Cerebellar nuclear complex (tissue), 1 donor: ENCODE measurements around the gene PARD3B.

Experiments used
- DNase-seq, 2 experiments: peaks; one replicate each; lab custom pipeline; 2025; lab: John Stamatoyannopoulos, UW

The PARD3B gene

DNA sequence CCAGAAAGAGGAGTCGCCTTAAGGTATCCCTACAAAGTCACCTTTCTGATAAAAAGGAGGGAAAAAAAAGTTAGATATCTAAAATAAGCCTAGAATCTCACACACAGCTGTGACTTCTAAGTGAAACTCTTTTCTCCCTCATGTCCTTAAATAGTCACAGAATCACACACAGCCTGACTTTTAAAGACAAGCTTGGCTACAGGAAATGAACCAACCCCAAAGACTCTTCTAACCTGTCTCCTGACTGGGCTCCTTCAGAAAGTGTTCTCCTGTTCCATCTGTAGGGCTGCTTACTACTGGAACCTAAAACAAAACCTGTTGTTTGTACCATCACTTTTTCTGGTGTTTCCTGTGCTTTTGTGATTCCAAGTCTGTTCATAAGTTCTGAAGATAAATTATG lies 1074.3 kb downstream of the PARD3B start:
- no peak for DNase-seq

DNA sequence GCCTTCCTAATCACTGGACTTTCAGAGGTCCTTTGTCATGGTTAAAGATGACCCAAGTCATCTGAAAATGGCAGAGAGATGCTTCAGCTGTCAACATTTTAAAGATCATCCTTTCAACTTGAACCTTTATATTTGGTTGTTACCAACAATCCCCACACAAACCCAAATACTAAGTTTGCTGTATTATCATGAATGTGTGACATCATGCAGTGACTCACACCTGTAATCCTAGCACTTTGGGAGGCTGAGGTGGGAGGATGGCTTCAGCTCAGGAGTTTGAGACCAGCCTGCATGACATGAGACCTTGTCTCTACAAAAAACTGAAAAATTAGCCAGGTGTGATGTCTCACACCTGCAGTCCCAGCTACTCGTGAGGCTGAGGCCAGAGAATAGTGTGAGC lies 1081.8 kb downstream of the PARD3B start:
- no peak for DNase-seq

DNA sequence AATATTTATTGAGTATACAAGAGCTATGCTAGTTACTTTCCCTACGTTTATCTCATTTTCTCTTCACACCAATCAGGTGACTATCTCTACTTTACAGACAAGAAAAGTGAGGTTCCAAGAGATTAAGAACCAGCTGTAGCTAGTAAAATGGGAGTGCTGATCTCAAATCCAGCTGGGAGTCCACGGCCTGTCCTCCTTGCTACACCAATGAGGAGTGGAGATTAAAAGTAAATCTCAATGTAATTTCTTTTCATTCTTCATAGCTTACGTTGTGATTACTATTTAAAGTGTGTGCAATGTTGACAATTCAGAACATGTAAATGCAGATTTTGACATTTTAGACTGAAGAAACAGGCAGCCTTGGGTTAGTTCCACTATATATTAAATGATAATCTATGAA lies 1083.1 kb downstream of the PARD3B start:
- no peak for DNase-seq

DNA sequence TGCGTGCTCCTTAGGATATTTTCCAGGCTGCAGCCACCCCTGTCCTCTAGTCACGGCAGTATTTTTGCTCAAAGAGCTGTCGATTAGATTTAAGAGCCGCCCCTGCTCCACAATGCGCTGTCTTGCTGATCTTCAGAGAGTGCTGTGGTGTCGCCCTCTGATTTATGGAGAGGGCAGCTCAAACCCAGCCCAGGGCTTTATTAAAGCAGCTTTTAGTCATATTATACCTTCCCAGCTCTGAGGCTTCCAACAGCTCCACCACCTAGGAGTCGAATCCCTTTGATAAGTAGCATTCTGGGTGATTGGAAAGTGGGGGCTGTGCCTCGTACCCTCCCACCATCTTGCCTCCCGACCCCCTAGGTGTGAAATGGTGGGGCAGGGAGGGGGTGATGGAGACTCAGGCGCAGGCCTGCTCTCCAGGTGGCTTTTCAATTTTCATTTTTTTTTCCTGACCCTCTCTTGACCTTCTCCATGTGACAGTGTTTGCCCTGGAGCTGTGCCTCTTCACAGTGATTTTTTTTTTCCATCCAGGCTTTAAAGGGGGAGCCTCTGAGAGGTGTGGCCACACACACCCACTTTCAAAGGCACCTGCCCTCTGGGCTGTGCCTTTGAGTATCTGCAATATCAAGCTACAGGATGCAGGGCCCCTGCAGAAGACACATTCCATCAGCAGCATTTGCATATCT lies 1084.0 kb downstream of the PARD3B start:
- DNase-seq = no peak

DNA sequence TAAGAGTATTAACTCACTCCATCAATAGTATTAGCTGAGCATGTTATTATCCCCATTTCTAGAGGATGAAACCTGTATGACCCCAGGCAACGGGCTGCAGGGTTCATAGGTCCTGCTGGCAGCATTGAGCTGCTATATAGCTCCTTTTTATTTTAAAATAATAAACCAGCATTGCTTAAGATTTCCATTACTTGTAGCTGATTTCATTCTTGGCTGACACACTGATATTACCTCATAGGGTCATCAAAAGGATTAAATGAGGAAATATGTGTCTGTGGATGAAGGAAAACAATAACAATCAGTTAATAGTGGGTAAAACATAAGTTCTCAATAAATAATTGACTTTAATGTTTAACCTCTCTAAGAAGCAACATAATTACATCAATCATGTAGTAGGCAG lies 1088.7 kb downstream of the PARD3B start:
- DNase-seq = no peak

DNA sequence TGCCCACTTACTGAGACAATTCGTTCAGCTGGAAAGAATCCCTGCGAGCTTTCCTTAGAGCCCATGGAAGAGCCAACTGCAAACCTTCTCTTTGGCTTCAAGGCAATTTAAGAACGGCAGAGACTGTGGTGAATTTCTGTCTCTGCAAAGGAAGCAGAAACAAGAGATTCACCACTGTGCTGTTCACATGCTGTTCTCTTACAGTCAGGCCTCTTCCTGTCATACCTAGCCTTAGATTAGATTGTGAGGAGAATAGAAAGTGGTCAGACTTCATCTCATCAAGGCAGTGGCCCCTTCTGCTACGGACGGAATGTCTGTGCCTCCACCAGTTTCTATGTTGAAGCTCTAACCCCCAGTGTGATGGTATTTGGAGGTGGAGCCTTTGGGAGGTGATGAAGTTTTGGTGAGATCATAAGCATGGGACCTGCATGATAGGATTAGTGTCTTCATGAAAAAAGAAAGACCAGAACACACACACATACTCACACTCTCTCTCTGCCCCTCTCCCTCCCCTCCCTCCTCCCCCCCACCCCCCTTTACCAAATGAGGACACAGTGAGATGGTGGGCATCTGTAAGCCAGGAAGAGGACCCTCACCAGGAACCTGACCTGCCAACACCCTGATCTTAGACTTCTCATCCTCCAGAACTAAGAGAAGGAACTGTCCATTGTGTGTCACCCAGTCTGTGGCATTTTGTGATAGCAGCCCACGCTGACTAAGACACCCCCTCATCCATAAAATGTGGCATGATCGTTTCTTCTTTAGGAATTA lies 1091.5 kb downstream of the PARD3B start:
- no peak for DNase-seq

DNA sequence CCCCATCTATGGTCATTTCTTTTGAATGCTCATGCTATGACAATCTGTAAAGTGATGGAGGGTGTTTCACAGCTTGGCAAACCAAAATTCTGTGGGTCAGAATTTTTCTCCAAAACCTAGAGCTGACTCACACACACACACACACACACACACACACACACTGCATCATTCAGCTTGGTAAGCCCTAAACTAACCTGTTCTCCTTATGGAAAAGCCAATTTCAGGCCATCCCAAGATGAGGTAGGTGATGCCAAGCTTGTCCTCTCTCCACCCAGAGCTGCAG lies 1092.0 kb downstream of the PARD3B start:
- no peak for DNase-seq

DNA sequence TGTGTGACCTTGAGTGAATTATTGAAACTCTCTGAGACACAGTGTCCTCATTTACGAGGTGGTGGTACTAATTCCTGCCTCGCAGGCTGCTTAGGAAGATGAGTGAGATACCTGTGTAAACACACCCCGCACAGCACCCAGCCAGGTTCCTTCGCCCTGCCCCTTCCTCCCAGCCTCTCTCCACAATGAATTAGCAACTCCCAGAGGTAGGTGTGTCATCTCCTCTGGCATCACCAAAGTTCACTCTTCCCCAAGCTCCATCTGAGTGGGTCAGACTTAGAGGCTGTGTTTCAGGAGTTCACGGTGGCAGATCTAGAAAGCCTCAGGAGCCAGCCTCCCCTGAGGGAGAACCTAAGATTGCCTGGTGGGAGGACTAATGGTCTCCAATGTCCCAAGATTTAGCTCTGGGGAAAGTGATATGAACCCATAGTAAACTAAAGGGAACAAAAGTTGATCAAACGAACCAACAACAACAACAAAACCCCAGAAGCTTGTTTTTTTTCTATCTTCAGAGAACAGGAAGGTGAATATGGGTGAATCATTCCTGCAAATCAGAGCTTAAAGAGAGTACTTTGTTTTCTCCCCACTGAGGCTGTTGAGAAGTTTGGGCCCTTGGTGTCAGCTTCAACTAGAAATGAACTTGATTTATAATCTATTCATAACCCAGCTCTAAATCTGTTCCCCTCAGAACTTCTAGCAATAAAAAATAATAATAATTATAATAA lies 1092.7 kb downstream of the PARD3B start:
- DNase-seq = no peak

DNA sequence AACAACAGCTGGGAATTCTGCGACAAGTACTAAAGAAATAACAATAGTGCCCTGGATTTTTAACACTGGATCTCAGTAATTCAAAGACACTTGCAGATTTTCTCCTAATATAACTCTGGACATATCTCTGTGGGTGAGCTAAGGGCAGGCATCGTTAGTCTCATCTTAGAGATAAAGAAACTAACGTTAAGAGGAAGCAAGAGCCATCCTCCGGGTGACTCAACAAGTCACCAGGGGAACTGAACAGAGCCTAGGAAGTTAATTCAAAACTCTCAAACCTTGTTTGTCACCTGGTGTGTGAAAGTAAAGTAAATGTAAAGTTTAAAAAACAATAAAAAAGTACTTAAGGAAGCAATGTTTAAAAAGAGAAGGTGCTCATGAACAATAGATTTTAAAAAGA lies 1095.4 kb downstream of the PARD3B start:
- DNase-seq = no peak

DNA sequence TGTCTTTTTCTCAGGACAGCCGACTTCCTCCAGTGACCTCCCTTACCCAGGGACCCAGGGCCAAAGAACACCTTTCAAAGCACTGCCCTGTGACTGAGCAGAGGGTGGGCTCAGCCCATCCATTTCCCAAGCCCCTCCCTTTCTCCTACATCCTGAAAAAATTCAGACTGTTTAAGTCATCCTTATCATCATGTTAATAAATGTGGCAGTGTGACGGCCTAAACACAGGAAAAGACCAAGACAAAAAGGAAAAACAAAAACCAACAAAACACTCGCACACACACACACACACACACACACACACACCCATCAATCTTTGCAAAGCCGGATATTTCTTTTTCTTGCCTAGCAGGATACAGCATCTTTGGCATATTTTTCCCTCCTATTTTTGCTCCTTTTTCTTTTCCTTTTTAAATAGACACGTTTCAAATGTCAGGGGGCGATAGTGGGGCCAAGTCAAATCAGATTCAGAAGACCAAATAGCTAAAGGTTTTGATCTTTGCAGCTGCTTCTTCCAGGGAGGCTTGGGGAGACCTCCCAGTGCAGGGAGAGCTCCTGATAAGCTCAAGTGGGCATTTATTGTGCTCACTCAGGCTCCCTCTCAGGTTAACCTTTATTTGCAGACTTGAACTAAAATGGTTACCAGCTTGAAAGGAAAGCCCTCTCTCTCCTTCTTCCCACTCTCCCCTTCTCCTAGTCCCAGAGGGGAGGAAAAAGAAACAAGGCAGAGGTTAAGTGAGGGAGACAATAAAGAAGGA lies 1097.5 kb downstream of the PARD3B start:
- no peak for DNase-seq

DNA sequence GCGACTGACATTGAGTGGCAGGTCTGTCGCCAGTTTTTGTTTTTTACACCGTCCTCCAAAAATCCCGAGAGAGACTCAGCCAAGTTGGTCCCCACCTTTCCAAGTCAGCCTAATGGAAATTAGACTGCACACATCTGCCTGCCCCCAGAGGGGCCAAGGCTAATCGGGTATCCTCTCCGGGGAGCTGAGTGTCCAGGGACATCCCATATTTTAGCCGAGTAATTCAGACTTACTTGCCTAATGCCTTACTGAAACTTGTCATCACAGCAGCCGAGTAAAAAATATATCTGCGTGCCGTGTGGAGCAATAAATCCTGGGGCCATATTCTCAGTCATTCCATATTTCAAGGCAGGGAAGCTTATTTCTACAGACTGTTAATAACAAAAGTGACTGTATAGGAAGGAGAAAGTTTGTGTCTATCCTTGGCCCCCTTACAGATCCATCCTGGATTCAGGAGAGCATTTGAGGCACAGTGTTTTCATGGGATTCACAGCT lies 1098.2 kb downstream of the PARD3B start:
- no peak for DNase-seq

DNA sequence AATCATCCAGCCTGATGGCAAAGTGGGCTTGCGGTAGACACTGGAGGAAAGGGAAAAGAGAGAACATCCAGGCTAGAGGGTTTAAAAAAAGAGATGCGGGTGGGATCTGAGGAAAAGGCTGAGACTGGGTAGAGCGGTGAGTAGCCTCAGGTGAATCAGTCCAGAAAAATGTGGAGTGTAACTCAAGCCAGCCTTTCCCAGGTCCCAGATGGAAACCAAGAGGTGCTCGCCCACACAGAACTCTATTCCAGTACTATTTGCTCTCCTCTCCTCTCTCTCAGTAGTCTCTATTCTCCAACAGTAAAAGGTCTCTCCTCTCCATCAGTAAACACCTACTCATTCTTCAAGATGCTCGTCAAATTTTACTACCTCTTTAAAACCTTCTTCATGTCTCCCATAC lies 1098.7 kb downstream of the PARD3B start:
- DNase-seq = no peak

DNA sequence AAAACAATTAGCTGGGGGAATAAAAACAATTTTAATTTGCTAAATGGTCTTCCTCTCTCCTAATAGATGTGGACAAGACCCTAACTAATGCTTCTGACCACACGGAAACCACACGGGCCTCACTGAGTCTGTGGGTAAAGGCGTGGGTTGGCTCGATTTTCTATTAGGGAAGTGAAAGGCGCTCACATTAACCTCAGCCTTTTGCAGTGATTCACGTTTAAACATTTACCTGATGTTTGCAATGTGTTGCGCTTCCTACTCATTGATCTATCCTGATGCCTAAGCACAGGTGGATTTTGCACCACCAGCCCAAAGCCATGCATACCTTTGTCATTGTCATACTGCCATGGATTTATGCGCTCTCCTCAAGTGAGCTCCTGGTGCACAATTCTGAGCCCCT lies 1101.4 kb downstream of the PARD3B start:
- DNase-seq = no peak

DNA sequence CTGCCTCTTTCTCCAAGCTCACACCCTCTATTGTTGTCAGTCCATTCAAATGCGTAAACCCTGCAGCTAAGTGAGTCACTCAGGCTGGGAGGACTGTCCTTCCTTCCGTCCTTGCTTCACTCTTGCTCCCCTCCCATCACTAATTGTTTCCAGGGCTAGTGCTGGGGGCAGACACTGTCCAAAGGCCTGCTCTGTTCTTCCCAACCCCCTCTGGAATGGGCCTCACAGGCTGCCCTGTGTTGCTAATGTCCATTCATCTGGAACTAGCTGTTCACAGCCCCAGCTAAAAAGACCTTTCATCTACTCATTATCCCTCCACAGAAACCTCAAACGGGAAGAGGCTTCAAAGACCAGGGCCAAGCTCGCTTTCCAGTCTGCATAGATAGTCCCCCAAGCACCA lies 1105.2 kb downstream of the PARD3B start:
- DNase-seq = no peak

DNA sequence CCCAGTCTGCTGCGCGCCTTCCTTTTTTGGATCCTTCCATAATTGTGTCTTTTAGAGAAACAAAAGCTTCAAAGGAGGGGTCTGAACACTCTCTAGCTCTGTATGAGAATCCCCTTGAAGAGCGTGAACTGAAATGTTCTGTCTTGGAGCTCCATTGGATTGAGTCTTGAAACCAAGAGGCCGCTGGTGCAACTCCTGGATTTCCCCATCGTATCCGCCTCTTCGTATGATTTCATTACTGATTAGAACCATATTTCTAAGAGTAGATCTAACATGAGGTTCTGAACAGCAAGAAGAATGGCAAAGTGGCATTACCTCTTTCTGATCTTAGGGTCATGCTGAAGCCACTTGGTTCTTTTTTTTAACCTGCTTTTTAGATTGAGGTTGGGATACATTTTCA lies 1105.7 kb downstream of the PARD3B start:
- DNase-seq = no peak

DNA sequence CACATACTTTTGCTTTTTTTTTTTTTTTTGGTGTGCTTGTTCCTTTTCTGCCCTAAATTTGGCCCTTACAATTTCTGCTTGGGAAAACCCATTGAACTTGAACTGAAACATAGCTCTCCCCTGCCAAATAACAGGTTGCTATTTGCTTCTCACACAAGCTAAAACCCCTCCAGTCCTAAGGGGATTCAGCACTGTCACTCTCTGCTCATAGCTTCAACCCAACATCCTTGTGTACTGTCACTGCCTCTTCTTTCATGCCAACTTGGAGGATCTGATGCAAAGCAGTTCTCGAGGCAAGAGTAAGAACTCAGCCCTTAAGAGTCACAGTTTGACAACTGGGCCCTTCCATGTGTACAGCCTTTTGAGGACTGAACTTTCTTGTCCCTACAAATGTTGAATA lies 1106.4 kb downstream of the PARD3B start:
- DNase-seq = no peak

DNA sequence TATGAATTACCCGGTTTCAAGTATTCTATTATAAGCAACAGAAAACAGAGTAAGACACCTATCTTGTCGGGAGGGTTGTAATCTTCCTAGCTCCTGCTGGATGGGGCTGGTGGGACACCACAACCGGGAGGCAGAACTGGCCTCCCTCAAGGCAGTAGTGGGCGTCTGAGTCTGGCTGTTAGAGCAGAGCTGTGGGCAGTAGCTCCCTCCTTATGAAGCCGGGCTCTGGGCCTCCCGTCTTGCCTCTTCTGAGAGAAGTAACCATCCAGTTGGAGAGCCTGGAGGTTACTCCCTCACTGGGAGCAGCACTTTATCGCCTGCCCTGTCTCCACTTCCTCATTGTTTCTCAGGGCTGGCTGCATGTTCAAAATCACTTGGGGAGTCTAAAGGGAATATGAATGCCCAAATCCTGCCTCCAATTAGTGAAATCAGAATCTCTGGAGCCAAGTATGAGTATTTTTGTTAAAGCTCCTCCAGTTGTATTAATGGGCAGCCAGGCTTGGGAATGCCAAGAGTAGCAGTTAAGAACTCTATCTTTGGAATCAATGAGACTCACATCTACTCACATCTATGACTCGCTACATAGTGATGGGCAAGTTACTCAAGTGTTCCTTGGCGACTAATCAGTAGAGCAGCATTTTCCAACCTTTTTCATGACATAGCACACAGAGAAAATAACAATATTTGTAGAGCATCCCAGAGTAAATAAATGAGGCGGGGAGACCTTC lies 1109.8 kb downstream of the PARD3B start:
- no peak for DNase-seq

DNA sequence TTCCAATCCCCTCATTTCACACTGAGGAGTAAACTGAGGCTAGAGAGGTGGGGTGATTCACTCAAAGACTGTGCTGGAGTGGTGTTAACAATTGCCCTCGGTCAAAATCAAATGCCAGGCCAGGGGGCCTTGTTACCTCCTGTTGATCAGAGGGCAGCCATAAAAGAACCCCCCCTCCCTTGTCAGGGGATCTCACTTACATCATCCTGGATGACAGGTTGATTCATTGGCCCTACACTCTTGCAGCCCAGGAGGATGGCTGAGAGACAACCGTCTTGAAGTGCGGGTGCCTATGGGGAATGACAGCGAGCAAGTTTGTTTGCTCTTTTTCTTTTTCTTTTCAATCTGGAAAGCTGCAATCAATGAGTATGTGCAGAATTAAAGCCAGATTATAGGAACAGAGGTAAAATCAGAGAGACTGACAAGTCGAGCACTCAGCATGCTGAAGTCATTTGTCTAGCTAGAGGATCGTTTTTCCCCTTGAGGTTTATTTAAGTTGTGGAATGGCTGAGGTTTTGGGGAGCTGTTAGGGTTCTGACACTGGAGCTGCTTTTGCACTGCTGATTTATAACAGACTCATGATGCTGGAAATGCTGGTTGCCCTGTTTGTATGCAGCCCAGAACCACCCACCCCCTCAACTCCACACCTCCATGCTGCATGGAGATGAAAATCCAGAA lies 1110.6 kb downstream of the PARD3B start:
- no peak for DNase-seq

DNA sequence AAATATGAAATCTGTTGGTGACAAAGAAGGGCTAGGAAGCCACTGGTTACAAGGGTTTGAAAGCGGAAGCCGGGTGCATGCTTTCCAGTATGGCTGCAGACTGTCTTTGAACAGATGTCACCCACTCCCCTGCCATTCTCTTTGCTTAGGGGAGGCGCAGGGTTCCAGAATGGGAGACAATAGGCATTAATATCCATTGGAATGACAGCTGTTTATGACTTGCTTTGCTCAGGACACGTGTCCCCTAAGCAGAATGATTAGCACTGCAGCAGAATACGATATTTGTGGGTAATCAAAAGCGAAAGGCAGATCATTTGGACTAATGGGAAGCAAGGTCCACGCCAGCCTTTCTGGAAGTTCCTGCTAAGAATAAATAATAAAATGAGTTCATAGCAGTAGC lies 1111.2 kb downstream of the PARD3B start:
- no peak for DNase-seq

DNA sequence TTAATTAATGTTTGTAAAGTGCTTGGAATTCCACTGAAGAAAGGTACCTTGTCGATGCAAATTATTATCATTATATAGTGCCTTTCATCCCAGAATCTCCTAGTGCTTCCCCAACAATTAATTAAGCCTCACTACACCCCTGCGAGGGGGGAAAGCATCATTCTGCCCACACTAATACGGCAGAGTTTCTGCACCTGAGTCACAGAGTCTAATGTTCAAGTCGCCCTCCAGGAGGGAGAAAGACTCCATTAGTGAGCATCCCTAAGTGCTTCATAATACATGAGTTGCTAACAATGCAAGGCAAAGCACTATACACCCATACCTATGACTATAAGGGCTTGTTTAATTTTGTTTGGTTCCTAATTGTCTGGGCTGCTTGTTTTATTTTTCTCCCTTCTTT lies 1111.7 kb downstream of the PARD3B start:
- no peak for DNase-seq

DNA sequence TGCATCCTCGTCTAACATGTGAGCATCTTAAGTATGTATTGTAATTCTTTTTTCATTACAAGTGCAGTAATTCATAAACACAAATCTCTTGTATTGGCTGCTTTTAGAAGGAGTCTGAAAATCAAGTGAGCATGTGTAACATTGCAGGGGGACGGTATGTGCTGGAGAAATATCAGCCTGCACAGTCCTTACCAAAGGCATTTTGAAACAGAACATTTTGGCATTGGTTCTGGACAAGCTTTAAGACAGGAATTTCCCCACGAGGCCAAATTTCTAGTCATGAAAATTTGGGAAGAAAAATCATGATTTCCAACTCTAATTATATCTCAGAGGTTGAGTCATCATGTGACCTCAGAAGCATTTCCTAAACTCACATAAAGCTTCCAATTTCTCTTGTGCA lies 1112.3 kb downstream of the PARD3B start:
- DNase-seq = no peak
